Activated CD4-positive, CD25-positive, alpha-beta regulatory T cell (primary cell): ENCODE measurements around the gene DHRS7.

ENCODE experiments used
- DNase-seq, 4 experiments: peaks; one replicate each; lab custom pipeline; 2025; lab: John Stamatoyannopoulos, UW

The DHRS7 gene, protein sequence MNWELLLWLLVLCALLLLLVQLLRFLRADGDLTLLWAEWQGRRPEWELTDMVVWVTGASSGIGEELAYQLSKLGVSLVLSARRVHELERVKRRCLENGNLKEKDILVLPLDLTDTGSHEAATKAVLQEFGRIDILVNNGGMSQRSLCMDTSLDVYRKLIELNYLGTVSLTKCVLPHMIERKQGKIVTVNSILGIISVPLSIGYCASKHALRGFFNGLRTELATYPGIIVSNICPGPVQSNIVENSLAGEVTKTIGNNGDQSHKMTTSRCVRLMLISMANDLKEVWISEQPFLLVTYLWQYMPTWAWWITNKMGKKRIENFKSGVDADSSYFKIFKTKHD

DNA sequence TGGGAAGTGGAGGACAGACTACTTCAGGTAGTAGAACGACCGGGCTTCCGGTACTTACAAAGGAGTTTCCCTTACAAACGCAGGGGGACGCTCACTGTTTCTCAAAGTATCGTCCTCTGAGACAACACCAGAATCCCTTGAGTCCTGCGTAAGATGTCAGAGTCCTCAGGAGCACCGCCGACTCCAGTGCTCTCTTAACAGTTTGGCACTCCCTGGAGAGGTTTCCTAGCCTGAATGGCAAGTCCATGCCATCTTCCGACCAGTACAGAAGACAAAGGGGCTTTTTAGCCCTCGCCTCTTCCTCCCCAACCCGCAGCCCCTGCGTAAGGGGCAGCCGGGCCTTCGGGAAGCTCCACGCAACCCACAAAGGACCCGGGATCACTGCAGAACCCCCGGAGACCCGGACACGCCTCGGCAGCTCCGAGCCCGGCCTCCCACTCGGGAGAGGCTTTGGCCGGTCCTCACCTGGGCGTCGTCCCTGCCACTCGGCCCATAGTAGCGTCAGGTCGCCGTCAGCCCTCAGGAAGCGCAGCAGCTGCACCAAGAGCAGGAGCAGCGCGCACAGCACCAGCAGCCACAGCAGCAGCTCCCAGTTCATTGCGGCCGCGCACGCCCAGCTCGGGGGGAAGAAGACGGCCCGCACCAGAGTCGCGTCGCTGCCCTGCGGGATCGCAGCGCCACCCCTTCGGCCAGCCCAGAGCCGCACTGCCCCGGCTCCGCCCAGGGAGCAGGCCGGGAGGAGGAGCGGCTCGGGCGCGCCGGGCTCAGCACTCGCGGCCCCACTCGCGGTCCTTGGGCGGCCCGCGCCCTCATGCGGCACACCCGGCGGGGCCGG is at the start of gene DHRS7:
Gene DHRS7 (minus strand): TSS at position 687 of the 835 bp plus-strand sequence. CDS start 89 bp downstream, at position 598.
- peak; percentile 20 to 47 (median 35) for DNase-seq

DNA sequence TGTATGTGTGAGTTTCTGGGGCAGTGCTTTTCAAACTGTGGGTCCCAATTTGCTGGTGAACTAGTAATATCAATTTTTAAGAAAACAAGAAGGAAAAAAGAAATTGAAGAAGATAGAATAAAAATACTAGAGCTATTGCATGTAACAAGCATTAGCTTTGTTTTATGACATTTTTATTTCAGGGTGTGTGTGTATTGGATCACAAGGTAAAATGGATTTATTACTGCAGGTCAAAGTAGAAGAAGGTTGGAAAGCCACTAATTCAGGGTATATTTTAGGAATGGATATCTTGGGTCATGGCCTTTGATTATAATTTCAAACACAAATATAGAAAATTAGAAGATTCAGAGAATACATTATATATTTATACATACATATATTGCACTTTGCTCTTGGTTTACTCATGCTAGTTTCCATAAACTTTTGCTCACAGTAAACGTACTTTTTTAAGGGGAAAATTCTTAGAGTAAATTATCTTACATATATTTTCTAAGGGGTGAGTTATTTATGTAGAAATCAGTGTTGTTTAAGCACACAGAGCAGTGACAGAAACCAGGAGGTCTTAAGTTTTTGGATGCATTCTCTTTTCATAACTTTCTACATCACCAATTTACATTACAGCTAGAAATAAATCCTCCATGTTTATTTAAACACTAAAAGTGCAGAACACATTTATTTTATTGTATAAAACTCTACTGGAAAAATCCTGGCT is 49.4 kb upstream of the DHRS7 start:
- DNase-seq = no peak

DNA sequence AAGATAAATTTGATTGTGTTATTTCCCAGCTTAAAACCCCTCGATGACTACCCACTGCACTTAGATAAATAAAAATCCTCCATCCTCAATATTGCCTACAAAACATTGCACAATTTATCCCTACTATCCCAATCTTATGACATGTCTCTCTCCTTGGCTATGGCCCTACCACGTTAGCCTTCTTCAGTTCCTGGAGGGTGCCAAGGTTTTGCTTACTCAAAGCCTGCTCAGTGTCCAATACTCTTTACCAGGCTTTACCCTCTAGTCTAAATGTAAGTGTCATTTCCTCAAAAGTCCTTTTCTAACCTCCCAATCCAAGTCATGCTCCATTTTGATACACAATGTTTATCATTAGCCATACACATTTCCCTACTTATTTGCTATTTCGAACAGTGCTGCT is 48.8 kb upstream of the DHRS7 start:
- no peak for DNase-seq

DNA sequence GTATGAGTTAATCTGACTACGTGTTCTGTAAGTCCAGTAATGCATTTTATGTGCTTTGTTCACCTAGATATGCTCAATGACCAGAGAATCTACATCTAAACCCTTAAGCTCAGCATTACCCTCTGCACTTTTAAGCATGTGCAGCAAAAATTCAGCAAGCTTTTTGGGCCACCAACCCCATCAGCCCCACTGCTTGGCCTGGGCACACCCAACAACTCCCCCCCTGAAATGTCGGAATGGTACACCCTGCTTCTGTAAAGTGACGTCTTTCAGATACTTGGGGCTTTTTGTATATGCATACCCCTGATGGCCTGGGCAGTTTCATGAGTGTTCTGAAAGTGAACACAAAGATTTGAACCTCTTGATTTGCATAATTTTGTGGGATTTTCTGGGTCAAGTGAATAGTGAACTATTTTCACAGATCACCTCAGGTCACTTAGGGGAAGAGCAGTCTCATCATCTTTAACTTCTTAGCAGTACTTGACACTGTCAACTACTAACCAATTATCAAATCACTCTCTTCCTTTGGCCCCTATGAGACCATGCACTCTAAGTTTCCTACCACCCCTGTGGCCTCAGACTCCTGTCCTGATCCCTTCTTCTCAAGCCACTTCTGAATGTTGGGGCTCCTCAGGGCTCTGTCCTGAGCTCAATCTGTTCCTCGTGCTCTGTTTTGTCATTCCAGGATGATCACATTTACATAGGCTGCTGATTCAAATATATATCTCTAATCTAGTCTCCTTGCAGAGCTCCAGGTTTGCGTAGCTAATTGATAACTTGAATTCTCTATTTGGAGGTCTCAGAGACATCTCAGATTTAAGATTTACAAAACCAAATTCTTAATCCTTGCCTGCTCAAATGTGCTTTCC is 47.5 kb upstream of the DHRS7 start:
- DNase-seq = no peak

DNA sequence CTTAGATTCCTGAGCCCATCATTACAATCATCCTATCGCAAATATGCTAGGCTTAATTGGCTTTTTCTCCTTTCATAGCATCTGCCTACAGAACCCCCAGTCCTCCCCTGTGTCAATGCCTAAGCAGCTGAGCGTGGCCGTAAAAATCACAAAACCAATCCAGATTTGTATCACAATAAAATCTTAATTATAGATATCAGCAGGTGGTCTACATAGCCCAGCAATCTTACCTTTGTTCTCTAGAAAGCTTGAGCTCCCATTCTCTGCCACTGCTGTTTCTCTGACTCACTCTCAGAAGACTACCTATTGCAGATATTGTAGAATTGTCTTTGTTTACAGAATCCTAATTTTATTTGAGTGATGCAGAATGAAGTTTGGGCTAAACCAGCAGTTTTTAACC is 46.0 kb upstream of the DHRS7 start:
- DNase-seq = no peak

DNA sequence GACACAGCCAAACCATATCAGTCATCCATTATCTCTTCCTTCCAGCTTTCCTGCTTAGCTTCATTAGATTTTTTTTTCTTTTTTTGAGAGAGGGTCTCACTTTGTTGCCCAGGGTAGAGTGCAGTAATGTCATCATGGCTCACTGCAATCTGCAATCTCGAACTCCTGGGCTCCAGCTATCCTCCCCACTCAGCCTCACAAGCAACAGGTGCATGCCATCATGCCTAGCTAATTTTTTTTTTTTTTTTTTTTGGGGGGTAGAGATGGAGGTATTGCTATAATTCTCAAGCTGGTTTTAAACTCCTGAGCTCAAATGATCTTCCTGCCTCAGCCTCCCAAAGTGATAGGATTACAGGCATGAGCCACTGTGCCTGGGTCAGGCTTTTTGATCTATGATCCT is 45.5 kb upstream of the DHRS7 start:
- DNase-seq = no peak

DNA sequence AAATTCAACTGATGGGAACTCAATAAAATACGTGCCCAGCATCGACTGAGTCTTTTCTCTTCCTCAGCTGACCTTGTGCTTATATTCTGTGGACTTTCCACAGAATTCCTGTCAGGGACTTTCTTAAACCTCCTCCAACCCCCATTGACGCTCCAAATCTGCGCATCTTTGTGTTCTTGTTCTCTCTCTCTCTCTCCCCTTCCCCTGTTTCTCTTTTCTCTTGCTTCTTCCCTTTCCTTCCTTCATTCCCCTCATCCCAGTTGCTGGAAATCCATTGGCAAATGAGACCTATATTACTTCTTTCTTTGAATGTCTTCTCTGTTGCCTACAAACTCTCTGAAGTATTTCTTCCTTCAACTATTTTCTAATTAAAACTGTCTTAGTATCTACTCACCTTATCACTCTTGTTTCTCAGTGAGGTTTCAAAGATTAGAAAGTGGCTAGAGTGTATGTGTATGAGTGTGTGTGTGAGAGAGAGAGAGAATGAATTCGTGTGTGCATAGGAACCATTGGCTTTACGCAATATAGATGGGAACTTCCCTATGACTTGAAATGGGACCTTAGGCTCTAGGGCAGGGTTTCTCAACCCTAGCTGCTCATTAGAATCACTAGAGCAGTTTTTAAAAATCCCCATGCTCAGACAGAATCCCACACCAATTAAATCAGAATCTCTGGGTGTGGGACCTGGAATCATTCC is 41.8 kb upstream of the DHRS7 start:
- no peak for DNase-seq

DNA sequence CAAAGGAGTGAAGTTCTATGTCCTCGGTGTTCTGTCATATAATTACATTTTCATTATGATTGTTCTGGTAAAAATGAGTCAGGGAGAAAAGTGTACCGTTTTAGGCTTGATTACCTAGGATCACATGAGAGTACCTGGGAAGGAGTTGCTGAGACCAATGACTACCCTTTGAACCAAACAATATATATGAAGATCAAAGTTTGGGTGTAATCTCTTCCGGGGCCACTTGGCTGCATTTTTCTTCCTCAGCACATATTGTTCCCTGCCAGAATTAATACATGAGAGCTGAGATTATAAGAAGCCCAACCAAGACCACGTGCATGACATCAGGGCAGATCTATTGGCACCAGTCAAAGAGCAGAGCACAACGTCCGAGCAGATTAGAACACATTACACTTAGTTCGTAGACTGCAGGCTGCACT is 41.1 kb upstream of the DHRS7 start:
- no peak for DNase-seq

DNA sequence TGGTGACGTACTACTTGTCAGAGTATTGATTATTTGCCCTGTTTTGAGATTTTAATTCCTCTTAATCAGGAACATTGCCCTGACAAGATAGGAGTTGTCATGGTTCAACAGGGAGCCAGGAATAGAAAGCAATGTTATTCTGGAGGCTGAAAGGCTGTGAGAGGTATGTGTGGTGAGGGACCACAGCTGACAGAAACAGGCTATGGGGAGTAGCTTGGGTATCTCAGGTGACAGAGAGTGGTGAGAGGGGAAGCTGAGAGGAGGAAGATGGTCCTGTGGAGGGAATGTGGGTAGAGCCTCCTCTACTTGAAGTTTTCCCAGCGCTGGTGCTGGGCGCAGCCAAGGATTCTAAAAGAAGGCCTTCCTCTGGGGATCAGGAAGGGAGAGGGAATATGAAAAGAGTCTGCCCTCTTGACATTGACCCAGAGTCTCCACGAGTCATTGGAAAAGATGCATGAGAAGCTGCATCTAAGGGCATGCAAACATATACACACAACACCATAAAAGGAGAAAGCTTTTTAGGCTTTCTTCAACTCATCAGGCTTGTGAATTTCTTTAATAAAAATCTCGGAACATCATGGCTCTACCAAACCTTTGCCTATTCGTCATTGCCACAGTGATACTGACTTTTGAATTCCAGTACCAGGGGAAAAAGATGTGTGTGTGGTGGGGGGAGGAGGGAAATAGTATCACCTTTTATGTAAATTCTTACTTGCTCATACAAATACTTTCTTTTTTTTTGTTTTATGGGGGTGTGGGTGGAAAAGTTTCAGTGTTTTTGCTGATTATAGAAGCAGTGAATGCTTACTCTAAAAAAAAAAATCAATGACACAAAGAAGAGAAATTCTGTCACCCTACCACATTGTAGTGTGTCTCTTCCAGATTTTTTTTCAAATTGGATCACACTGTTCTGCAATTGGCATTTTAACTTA is 39.9 kb upstream of the DHRS7 start:
- DNase-seq = no peak

DNA sequence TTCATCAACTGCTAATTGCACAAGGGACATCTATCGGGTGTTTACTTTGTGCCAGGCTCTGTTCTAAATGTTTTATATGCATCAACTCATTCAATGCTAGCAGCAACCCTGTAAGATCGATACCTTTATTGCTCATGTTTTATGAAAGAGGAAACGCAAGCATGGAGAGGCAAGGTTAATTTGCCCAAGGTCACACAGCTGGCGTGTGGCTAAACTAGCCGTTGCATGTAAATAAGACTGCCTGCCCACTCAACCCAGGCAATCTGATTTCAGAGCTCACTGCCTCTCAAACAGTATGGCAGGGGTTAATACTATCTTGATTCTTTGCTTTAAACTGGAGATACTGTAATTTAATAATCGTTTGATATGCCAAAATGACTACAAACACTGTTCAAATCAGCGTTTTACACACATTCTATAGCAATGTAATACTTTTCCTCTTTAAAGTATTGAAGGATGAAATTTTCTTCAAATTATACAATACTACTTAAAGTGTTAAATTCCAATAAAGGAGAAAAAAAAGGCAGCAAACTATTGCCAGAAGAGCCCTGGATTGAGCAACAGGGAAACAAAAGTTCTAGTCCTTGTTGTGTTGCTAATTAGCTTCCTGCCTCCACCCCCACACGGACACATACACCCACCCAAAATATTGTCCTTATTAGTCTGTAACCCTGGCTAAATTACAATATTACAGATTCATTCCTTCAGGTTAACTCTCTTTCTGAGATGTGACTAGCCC is 39.1 kb upstream of the DHRS7 start:
- no peak for DNase-seq

DNA sequence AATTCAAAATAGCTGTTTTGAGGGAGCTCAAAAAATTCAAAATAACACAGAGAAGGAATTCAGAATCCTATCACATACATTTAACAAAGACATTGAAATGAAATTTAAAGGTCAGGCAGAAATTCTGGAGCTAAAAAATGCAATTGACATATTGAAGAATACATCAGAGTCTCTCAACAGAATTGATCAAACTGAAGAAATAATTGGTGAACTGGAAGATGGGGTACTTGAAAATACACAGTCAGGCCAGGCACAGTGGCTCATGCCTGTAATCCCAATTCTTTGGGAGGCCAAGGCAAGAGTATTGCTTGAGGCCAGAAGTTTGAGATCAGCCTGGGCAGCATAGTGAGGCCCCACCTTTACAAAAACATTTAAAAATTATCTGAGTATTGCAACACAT is 34.1 kb upstream of the DHRS7 start:
- no peak for DNase-seq

DNA sequence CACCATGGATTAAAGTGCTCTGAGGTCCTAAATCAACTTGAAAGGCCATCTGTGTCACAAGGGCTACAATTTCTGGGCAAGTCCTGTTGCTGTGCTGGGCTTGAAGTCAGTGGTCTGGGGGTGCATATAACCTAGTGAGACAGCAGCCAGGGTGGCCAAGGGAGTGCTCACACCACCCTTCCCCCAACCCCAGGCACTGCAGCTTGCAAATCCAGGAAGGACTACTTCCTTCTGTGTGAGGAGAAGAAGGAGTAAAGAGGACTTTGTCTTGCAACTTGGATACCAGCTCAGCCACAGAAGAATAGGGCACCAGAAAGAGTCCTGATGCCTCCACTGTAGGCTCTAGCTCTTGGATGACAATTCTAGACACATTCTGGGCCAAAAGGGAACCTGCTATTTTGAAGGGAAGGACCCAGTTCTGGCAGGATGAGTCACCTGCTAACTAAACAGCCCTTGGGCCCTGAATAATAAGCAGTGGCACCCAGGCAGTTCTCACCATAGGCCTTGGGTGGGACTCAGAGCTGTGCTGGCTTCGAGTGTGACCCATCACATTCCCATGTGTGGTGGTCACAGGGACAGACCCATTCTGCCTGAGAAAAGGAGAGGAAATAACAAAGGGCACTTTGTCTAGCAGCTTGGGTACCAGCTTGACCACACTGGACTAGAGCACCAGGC is 32.6 kb upstream of the DHRS7 start:
- DNase-seq = no peak

DNA sequence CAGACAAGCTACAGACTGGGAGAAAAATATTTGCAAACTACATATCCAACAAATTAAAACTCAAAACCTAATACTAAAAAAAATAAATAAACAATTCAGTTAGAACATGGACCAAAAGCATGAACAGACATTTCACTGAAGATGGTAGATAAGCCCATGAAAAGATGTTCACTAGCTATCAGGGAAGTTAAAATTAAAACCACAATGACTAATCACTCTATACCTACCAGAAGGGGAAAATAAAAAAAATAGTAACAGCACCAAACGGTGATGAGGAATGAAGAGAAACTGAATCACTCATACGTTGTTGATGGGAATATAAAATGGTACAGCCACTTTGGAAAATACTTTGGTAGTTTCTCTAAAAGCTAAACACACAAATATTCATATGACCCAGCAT is 31.1 kb upstream of the DHRS7 start:
- no peak for DNase-seq

DNA sequence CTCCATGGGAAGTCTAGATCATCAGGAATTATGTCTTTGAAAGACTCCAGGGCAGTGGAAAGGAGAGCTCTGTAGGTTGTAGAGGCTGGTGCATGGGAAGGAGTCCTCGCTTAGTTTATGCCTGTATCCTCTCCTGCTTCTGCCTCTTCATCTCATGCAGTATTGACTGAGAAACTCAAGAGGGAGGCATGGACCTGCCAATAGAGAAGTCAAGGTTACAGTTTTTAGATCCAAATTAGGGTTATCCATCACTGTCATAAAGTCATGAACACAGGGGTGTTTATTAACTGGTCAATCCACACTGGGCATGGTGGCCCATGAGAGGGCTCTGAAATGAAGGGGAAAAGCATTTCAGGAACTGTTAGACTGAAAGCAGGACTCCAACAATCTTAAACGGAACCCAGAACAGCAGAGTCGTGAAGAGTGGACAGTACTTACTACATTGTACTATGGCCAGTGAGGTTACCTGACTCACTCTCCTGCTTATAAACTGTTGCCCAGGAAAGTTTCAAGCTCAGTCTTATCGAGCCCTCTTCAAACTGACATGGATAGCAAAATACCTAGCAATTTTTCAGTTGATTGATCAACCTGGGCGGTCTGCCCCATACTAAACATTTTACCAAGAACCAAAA is 30.1 kb upstream of the DHRS7 start:
- DNase-seq = no peak

DNA sequence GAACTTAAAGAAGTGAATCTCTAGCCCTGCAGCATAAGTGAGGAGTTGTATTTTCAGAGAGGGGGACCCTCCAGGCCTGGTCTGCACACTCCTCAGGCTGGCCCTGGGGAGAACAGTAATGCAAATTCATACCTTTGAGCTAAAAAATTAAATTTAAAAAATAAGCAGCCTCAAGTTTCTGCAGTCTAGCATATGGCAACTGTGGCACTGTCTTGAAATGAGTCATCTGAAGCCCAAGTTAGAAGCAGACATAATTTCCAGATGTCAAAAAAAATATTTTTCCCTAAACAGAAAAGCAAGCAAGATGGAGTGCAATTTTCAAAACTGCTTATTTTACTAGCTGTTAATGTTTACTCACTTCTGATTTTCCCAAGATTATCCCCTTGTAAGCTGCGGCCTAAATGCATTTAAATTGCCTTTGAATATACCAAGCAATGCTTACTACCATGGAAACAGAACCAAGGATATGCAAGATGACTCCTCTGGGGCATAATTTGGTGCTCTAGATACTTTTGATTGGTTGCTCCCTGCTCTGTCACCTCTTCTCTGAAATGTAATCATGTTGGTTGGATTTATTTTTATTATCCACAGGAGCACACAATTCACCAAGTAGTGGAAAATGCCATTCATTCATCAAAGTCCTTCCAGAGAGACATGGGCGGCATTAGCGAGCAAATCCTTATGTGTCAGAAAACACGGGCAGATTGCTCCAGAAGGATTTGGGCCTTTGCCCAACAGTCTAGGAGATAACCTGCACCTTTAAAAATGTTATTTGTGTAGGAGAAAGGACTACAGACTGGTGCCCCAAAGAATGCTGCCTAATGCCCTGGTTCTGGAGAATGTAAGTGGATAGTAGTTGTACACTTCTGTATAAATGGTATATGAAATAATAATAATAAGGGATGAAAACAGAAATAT is 25.0 kb upstream of the DHRS7 start:
- no peak for DNase-seq

DNA sequence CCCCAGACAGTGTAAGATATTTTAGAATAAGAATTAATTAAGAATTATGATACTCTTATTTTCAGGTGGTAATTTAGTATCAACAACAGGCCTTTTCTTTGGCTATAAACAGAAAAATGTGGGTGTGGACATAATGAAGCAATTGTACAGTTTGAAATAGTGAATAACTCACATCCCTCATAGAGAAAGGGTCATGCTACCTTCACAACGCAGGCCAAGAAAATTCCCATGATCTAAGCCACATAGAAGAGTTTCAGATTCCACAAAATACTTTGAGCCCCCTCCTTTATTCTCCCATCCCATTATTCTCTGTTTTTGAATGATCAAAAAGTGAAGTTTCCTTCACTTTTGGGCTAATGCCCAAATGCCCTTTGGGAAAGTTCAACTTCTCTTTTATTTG is 23.5 kb upstream of the DHRS7 start:
- no peak for DNase-seq

DNA sequence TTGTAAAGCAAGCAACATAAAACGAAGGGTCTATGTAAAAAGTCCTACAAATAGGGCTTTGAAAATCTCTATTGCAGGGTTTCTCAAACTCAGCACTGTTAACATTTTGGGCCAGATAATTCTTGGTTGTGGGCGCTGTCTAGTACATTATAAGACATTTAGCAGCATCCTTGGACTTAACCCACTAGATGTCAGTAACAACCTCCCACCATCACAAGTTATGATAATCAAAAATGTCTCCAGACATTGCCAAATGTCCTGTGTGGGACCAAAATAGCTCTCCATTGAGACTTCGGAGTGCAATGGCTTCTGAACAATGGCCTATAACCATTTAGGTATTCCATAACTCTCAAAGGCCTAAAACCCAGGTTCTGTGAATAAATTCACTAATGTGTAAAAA is 22.9 kb upstream of the DHRS7 start:
- no peak for DNase-seq
